Measurements from ENCODE around the gene ARID3A.

The ARID3A gene

DNA sequence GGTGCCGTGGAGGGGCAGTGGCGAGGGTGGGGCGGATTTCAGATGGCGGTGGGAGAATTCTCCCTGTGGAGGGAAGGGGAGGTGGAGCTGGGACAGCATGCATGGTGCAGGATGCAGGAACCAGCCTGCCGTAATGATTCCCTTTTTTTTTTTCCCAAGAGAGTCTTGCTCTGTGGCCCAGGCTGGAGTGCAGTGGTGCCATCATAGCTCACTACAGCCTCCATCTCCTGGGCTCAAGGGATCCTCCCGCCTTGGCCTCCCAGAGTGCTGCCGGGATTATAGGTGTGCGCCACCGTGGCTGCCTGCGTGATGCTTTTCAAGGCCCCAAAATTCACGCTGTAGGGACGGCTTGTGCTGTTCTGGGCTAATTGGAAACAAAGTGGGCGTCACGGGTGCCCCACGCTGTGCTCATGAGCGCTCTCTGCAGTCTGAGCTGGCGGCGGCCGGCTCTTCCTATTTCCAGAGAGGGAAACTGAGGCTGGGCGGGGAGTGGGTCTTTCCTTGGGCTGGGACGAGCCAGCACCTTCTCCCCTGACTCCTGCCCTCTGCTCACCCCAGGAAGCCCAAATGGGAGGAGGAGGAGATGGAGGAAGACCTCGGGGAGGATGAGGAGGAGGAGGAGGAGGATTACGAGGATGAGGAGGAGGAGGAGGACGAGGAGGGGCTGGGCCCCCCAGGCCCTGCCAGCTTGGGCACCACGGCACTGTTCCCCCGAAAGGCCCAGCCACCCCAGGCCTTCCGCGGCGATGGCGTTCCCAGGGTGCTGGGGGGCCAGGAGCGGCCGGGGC is 6.2 kb downstream of the ARID3A start:
- DNase-seq (ENCODE audit: low read depth) = no peak

DNA sequence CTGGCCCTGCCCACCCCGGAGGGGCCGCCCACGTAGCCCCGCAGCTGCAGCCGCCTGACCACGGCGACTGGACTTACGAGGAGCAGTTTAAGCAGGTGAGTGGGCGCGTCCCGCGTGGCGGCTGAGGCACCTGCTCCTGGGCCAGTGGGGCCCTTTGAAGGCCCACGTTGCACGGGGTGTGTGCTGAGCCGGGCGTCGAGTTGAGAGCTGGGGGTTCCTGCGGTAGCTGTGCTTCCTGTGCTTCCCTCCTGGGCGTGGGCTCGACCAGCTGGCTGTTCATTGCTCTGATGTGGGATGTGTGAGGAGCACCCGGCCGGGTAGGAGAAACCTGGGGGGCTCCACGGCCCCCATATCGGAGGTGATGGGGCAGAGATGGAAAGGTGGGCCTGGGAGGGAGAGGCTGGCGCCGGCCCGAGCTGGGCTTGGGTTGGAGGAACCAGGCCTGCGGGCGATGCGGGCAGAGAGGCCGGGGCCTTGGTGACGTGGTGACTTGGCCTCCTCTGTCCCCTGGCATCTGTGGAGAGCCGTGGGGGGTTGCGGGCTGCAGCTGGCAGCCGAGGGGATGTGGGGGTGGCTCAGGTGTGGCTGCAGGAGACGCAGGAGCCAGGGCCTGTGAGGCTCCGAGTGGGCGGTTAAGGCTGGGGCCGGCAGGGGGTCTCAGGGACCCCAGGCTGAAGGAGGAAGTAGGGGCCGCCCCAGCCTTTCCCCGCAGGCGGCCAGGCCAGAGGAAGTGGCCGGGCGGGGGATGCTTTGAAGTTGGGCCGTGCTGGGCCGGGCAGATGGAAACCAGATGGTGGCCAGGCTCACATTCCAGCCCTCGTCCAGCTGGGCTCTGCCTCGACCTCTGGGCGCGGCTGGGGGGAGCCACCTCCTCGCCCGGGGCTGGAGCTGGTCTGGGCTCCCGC is 7.1 kb downstream of the ARID3A start:
- DNase-seq (ENCODE audit: low read depth) = peak; percentile 60

GRCh38 chr19:933553-933882 is 7.7 kb downstream of the ARID3A start:
- no peak for DNase-seq (ENCODE audit: low read depth)

GRCh38 chr19:934197-934840 is 8.5 kb downstream of the ARID3A start:
- DNase-seq (ENCODE audit: low read depth) = no peak

DNA sequence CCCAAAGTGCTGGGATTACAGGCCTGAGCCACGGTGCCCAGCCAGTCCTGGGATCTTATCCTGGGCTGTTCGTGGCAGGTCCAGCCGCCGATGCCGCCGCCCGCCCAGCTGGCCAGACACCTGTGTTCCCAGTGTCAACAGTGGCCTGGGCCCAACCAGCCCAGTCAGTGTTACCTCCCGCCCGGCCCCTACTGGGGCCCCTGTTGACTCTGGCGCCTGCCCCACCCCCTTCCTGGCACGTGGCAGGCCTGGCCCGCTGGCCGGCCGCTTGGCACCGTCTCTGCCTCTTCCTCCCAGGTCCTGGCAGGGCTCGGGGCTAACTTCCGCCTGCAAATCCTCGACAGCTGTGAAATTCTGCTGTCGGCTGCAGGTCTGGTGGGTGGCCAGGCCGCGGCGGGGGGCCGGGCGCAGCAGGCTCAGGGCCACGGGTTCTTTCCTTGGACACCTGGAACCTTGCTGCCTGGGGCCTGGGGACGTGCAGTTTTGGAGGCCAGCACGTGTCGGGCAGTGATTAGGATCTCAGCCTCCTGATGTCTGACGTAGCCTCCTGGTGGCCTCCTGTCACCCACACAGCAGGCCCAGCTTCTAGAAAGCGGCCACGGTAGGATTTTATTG is 9.1 kb downstream of the ARID3A start:
- DNase-seq (ENCODE audit: low read depth) = no peak

GRCh38 chr19:936175-936546 is 10.3 kb downstream of the ARID3A start:
- no peak for DNase-seq (ENCODE audit: low read depth)

GRCh38 chr19:937259-937694 is 11.4 kb downstream of the ARID3A start:
- no peak for DNase-seq (ENCODE audit: low read depth)

DNA sequence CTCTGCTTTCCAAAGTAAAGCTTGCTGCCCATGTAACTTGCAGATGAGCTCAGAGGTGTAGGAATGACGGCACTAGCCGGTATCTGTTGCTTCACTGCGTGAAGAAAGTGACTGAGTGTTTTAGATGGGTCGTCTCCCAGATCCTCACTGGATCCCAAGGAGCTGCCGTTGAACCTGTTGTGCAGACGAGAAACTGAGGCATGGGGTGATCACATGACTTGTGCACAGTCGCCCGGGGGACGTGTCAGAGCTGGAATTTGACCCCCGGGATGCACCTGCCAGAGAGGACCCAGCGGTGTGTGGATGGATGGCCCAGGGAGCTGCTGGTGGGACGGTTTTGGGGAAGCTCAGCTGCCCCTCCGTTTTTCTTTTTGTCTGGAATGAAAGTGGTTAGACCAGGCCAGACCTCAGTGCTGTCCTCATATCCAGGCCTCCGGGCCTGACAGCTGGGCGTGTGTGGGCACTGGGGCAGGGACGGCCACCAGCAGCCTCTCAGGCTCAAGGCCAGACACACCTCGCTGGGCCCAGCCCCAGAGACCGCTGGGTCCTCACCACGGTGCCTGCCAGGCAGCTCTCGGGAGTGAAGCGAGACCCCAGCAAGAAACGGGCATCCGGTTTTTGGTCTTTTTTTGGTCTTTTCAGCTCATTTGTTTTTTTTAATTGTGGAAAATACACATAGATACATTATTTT is 12.5 kb downstream of the ARID3A start:
- no peak for DNase-seq (ENCODE audit: low read depth)

DNA sequence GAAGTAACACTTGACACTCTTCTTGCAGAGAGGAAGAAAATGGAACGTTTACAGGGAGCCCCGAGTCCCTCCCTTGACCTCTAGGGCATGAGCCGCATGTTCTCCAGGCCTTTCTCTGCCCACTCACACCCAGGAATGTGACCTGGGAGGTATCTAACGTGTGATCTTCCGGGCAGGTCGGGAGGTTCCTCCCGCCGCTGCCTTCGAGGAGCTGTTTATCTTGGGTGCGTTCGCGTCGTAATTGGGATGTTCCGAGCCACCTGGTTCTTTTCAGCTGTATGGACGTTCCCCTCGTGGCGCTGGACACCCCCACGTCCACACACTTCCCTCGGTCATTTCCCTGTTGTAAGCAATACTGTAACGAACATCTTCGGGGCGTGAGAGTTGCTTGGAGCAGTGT is 13.6 kb downstream of the ARID3A start:
- no peak for DNase-seq (ENCODE audit: low read depth)

DNA sequence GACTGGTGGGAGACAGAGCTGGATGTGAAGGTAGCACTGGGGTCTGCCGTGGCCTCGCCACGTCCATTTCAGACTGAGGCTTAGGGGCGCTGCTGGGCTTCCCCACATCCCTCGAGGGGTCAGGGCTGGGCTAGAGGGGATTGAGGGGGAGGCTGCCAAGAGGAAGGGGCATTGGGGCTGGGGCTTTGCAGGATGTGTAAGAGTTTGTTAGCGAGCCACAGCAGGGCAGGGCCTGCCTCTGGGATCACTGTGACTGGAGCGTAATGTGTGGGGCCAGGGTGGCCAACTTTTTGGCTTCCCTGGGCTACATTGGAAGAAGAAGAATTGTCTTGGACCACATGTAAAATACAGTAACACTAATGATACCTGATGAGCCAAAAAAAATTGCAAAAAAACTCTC is 14.1 kb downstream of the ARID3A start:
- DNase-seq (ENCODE audit: low read depth) = no peak

GRCh38 chr19:940591-941291 is 14.9 kb downstream of the ARID3A start:
- no peak for DNase-seq (ENCODE audit: low read depth)

GRCh38 chr19:941292-942132 is 15.7 kb downstream of the ARID3A start:
- DNase-seq (ENCODE audit: low read depth) = no peak

- DNase-seq (ENCODE audit: low read depth) = no peak
Observed at GRCh38 chr19:942133-942645, 16.4 kb downstream of the ARID3A start.

GRCh38 chr19:943551-944170 is 17.8 kb downstream of the ARID3A start:
- no peak for DNase-seq (ENCODE audit: low read depth)

DNA sequence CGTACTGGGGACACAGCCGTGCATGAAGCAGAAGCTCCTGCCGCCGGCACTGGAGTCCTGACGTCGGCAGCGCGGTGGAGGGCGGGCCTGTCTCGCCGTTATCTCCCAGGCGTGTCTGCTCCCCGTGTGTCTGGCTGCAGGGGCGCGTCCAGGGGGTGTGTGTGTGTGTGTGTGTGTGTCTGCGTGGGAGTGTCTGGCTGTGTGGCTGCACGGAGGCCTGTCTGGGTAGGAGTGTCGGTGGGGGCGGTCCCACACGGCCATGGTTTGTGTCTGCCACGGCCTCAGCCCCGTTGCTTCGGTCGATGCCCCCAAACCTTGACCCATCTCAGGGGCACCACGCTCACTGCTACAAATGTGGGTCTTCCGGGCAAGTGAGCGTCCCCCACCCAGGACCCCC is 18.3 kb downstream of the ARID3A start:
- no peak for DNase-seq (ENCODE audit: low read depth)

- DNase-seq (ENCODE audit: low read depth) = no peak
Observed at GRCh38 chr19:944663-945241, 18.9 kb downstream of the ARID3A start.

DNA sequence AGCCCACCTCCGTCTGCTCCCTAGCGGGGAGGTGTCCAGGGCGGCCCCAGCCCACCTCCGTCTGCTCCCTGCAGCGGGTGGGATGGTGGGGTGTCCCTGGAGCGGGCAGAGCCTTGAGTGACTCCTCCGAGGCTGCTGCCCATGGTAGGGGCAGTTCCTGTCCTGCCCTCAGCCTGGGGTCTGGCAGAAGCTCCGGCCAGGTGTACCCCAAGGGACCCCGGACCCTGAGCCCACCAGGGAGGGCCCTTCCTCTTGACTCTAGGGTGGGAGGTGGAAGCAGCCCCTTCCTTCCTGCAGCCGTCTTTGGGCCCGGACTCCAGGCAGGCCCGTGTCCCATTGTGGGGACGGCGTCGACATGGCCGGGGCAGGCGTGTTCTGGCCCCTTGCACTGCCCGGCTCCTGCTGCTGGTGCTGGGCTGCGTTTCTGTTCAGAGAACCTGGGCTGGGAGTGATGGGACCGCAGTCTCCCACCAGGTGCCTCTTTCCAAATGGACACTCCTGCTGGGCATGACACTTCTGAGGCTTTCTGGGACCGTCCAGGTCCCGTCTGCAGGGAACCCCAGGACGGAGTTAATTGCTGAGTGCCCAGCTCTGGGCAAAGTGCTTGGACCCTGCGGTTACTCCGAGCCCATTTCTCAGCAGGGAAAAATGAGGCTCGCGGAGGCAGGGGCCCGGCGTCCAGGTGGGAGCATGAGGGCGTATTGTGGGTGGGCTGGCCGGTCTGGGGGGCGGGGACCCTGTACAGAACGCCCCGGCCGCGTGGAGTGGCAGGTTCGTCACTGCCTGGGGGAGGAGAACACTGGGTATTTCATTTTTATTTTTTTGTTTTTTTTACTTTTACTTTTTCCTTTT is 19.8 kb downstream of the ARID3A start:
- no peak for DNase-seq (ENCODE audit: low read depth)

DNA sequence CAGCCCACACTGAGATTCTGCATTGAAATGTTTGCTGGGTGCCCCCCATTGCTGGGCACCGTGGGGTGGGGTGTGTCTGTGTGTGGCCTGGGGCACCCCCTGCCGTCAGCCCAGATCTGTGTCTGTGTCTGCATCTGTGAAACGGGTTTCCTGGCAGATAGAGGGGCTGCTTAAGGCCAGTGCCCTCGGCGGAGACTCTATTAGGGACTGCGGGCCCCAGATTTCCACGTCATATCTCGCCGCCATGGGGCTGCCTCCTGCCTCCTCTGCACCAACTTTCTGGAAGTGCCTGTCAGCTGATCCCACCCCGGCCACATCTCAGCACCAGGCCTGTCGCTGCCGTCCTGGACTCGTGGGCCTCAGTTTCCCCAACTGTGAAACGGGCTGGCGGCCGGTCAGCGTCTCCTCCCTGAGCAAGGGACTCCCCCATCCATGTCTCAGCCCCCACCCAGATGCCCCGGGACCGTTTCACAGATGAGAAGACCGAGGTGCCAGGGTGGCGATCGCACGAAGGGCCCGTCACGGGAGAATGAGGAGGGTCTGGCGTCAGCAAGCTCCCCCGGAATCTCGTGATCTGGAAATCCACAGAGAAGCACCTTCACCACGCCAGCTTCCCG is 21.4 kb downstream of the ARID3A start:
- DNase-seq (ENCODE audit: low read depth) = no peak
